ENCODE results near the gene TXNIP. TPM values are rescaled to one million over a fixed set of nuclear protein-coding genes. Genes with fewer than 3 reads are reported as not detected.
A peak's percentile ranks its signal among the peaks of the same experiment; 100 is the strongest.

Gene TXNIP
- total and polyA plus RNA-seq, 2 of the 4 experiments (the other 2 are of a cell fraction), result 36.4 to 77.2 TPM

- Histone ChIP-seq H3K14ac (replicated peaks; ENCODE audit: low read depth, low read length) (peak overlapping the region; percentile 79), H3K4me3 (ENCODE audit: insufficient read depth, low read depth, low read length) (no peak overlapping the region), H3K27me3 (ENCODE audit: control insufficient read depth, insufficient read depth, low read length) (no peaks in the 10 kb centered on the region), H3K4me2 (ENCODE audit: low read depth, low read length) (no peak overlapping the region), H2BK120ac (ENCODE audit: low read depth, low read length) (peak overlapping the region; percentile 94), H3K79me1 (ENCODE audit: low read depth in 1 of 2, low read length in 2 of 2) (peaks cover 4 to 5% of the 10 kb centered on the region in 2 experiments; a peak in 2 of 4 replicates), H4K91ac (ENCODE audit: insufficient read depth, low read depth, low read length) (peak overlapping the region; percentile 75), H2AFZ (replicated peaks; ENCODE audit: low read length, poor library complexity) (no peak overlapping the region), H3K4me1 (ENCODE audit: control insufficient read depth, insufficient read depth, low read length) (peaks cover 13% of the 10 kb centered on the region), H3K9ac (ENCODE audit: low read depth, low read length) (no peak overlapping the region), H2AK9ac (replicated peaks; ENCODE audit: low read depth, low read length, poor library complexity) (no peak overlapping the region), H3K4ac (ENCODE audit: low read depth, low read length) (peak overlapping the region; percentile 94), H2BK5ac (ENCODE audit: low read depth, low read length, poor library complexity, severe bottlenecking) (no peak overlapping the region), H2BK15ac (ENCODE audit: low read depth, low read length) (peak overlapping the region; percentile 83; the same call in 2 of the 3 replicates), H4K5ac (ENCODE audit: low read depth, low read length) (no peak overlapping the region), H3K56ac (ENCODE audit: extremely low read depth, insufficient read depth, low read length) (no peak overlapping the region), H2BK20ac (ENCODE audit: low read depth, low read length) (peak overlapping the region; percentile 80), H4K20me1 (ENCODE audit: insufficient read depth, low read length) (no peaks in the 10 kb centered on the region), H3K9me1 (ENCODE audit: insufficient read depth, low read length) (peaks cover 15% of the 10 kb centered on the region), H3K23ac (ENCODE audit: low read depth, low read length) (peak overlapping the region; percentile 52; the same call in 1 of the 2 replicates), H2AK5ac (ENCODE audit: low read depth, low read length) (peak overlapping the region; percentile 94), H3K9me3 (ENCODE audit: control insufficient read depth, insufficient read depth, low read length) (no peaks in the 10 kb centered on the region), H3K27ac (ENCODE audit: insufficient read depth, low read length) (no peak overlapping the region), H3K36me3 (ENCODE audit: control insufficient read depth, insufficient read depth, low read length) (no peaks in the 10 kb centered on the region), H4K8ac (ENCODE audit: low read depth in 2 of 2, low read length in 2 of 2) (peak overlapping the region; percentile 81 to 91; a peak in 1 of 4 replicates), H3K18ac (ENCODE audit: low read depth, low read length) (peak overlapping the region; percentile 76; the same call in 1 of the 2 replicates)
- WGBS, 2 experiments (ENCODE audit: extremely low coverage in 2 of 2, insufficient read length in 1 of 2), result no CpG with 5 or more reads among the region's 12 CpGs
- ChIA-PET CTCF (interaction anchor here (1.2 kb wide), 1 partner anchor 9 kb away, joined by 3 read pairs; no protein-coding TSS in a partner anchor), POLR2A (ENCODE audit: unreplicated experiment) (no interaction called here)
- dilution Hi-C loops (cut with HindIII; ENCODE audit: low sequenced_read_pairs, unreplicated experiment), result no loop called here
- intact Hi-C loops (cut with micrococcal nuclease), result no loop called here
- DNase-seq (no peak), ATAC-seq (ENCODE audit: low read depth) (no peak)
- in situ Hi-C loops (cut with MboI; ENCODE audit: low sequenced_read_pairs), result no loop called here
- no peak for TF ChIP-seq RFX5 (IDR thresholded peaks at IDR 0.05; ENCODE audit: low read depth, low read length)
- no peak for TF ChIP-seq RAD21 (IDR thresholded peaks at IDR 0.05; ENCODE audit: low read length)
- TF ChIP-seq CHD1 (IDR thresholded peaks at IDR 0.05; ENCODE audit: low read depth, low read length), result no peak
- TF ChIP-seq MXI1 (IDR thresholded peaks at IDR 0.05; ENCODE audit: borderline replicate concordance, low read depth, low read length), result no peak
- TF ChIP-seq CTCF (conservative IDR thresholded peaks at IDR 0.05; ENCODE audit: low read depth, low read length), result no peak
- no peak for TF ChIP-seq RCOR1 (IDR thresholded peaks at IDR 0.05; ENCODE audit: insufficient replicate concordance, low read length)
- TF ChIP-seq USF2 (IDR thresholded peaks at IDR 0.05; ENCODE audit: low read depth, low read length), result no peak
- TF ChIP-seq POLR2A (IDR thresholded peaks at IDR 0.05; ENCODE audit: low read depth, low read length), result no peak
- no peak for TF ChIP-seq BHLHE40 (IDR thresholded peaks at IDR 0.05; ENCODE audit: low read depth, low read length)
- TF ChIP-seq MAZ (IDR thresholded peaks at IDR 0.05; ENCODE audit: borderline replicate concordance, low read depth, low read length), result no peak
- no peak for TF ChIP-seq FOS (IDR thresholded peaks at IDR 0.05; ENCODE audit: low read depth, low read length)
- BruUV-seq (replicated peaks), result no TSS peak
These were observed 12.2 kb downstream of the TXNIP start for GRCh38 chr1:145983960-145984830.
